ENCODE results near the gene BEAN1. TPM values are rescaled to one million over a fixed set of nuclear protein-coding genes. Genes with fewer than 3 reads are reported as not detected.

Gene BEAN1
- total RNA-seq, 1 donor: 0.36 TPM

DNA sequence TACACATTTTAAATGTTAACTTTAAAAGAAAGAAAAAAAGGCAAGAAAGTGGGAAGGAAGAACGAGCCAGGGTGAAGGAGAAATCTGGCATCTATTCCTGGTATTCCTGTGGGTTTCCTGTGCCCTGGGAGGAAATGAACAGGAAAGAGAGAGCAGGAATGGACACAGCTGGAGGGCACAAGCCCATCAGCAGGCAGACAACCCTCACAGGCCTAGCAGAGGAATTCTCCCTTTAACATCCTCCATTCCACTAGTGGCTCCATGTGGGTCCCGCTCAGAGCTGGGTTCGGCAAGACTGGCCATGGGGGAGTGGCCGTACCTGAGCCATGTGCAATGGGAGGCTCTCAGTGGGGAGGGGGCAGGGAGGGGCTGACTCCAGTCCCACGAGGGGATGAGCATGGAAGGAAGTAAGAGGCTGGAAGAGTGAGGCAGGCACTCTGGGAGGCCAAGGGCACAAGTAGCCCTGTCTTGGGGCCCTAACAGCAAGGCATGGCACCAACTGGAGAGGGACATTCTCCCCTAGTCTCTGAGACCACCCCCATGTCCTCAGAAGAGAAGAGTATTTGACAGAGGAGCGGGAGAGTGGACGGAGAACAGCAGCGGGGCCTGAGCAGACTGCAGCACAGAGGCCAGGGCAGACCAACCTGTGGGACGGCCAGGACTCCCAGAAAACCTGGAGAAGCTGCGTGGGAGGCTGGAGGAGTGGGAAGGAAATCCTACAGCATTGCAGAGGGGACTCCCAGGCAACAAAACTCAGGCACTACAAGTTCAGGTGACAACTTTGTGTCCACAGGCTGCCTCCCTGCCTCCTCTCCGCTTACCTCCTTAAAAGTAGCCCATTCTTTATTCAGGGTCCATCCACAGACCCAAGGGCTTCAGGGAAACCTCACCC is 92.6 kb downstream of the BEAN1 start:
- TF ChIP-seq, protein P1, sequence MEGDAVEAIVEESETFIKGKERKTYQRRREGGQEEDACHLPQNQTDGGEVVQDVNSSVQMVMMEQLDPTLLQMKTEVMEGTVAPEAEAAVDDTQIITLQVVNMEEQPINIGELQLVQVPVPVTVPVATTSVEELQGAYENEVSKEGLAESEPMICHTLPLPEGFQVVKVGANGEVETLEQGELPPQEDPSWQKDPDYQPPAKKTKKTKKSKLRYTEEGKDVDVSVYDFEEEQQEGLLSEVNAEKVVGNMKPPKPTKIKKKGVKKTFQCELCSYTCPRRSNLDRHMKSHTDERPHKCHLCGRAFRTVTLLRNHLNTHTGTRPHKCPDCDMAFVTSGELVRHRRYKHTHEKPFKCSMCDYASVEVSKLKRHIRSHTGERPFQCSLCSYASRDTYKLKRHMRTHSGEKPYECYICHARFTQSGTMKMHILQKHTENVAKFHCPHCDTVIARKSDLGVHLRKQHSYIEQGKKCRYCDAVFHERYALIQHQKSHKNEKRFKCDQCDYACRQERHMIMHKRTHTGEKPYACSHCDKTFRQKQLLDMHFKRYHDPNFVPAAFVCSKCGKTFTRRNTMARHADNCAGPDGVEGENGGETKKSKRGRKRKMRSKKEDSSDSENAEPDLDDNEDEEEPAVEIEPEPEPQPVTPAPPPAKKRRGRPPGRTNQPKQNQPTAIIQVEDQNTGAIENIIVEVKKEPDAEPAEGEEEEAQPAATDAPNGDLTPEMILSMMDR (IDR thresholded peaks at IDR 0.05; ENCODE audit: extremely low read depth, low read depth, low read length): no peak
- peak; percentile 8 for DNase-seq (ENCODE audit: insufficient read length, low spot score, missing footprints)
- no peaks in the 10 kb centered on the region for H3K9me3 ChIP-seq (ENCODE audit: low read depth, low read length)
- H3K27me3 ChIP-seq (ENCODE audit: insufficient read depth, low read length): no peaks in the 10 kb centered on the region
- no peak overlapping the region for H2AFZ ChIP-seq (ENCODE audit: low read length)
- no peak overlapping the region for H3K27ac ChIP-seq (ENCODE audit: low read depth, low read length)
- H3K4me1 ChIP-seq (ENCODE audit: insufficient read depth, low read length): peaks cover 37% of the 10 kb centered on the region
- peaks cover 2% of the 10 kb centered on the region for H3K79me2 ChIP-seq (ENCODE audit: insufficient read depth, low read length)
- peaks cover 2% of the 10 kb centered on the region for H4K20me1 ChIP-seq (ENCODE audit: insufficient read depth, low read length)
- H3K36me3 ChIP-seq (ENCODE audit: insufficient read depth, low read length): peaks cover 3% of the 10 kb centered on the region
- no peak overlapping the region for H3K4me3 ChIP-seq (ENCODE audit: insufficient read depth, low read length)
- H3K4me2 ChIP-seq (ENCODE audit: insufficient read depth, low read length): no peak overlapping the region

DNA sequence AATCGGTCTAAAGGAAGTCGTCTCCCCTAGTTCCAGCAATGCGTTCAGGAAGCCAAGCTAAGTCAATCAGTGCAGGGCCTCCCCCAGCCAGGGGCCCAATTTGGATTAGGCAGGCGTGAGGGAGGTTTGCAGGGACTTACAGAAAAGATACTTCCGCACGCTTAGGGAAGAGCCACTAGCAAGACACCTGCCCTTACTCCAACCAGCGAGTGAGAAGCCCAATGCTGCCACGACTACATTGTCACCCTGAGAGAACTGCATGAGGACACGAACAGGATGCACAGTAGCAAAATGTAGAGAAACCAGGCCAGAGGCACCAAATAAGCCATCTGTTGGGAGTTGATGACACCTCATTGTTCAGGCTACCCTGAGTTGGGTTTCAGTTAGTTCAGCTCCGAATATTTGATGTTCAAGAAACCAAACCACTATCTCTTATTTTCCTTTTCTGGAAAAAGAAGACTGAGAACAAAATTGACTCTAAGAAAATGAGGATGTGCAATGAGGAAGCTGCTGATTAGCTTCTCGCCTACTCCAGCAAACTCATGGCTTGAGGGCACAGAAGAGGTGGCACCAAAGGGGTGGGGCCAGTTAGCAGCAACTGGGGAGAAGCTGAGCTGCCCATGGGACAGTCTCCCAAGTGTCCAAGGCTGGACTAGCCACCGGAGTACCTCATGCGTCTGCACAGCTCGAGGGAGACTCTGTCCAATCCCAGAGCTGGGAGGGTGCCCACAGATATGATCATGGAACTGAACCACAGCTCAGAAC is 93.5 kb downstream of the BEAN1 start:
- peak; percentile 11 for DNase-seq (ENCODE audit: insufficient read length, low spot score, missing footprints)
- H2AFZ ChIP-seq (ENCODE audit: low read length): no peak overlapping the region
- peaks cover 10% of the 10 kb centered on the region for H3K36me3 ChIP-seq (ENCODE audit: insufficient read depth, low read length)
- H3K4me3 ChIP-seq (ENCODE audit: insufficient read depth, low read length): no peak overlapping the region
- peaks cover 2% of the 10 kb centered on the region for H3K79me2 ChIP-seq (ENCODE audit: insufficient read depth, low read length)
- no peaks in the 10 kb centered on the region for H3K27me3 ChIP-seq (ENCODE audit: insufficient read depth, low read length)
- H3K9me3 ChIP-seq (ENCODE audit: low read depth, low read length): no peaks in the 10 kb centered on the region
- peaks cover 37% of the 10 kb centered on the region for H3K4me1 ChIP-seq (ENCODE audit: insufficient read depth, low read length)
- no peak overlapping the region for H3K4me2 ChIP-seq (ENCODE audit: insufficient read depth, low read length)
- peaks cover 2% of the 10 kb centered on the region for H4K20me1 ChIP-seq (ENCODE audit: insufficient read depth, low read length)
- H3K27ac ChIP-seq (ENCODE audit: low read depth, low read length): no peak overlapping the region
- TF ChIP-seq, protein P1 (IDR thresholded peaks at IDR 0.05; ENCODE audit: extremely low read depth, low read depth, low read length): no peak

DNA sequence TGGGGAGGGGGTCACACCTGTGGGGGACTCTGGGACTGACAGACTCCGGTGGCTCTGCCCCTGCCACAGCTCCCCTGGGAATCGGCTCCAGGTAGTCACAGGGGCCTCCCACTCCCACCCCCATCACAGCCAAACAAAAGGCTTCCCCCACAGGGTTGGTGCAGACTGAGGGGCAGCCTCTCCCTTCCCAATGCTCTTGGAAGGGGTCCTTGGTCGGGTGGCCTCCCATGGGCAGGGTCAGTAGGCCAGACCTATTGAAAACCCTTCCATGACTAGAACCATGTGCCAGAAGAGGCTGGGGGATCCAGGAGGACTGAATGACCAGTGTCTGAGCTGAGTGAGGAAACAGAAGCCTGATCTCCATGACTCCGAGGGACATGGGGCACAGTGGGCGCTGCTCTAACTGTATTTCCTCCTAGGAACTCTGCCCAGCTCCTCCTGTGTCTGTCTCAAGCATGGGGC is 94.2 kb downstream of the BEAN1 start:
- Histone ChIP-seq H2AFZ (ENCODE audit: low read length) (no peak overlapping the region), H3K36me3 (ENCODE audit: insufficient read depth, low read length) (peaks cover 10% of the 10 kb centered on the region), H4K20me1 (ENCODE audit: insufficient read depth, low read length) (peaks cover 2% of the 10 kb centered on the region), H3K9me3 (ENCODE audit: low read depth, low read length) (no peaks in the 10 kb centered on the region), H3K4me1 (ENCODE audit: insufficient read depth, low read length) (peaks cover 31% of the 10 kb centered on the region), H3K27ac (ENCODE audit: low read depth, low read length) (peak overlapping the region; percentile 40), H3K4me2 (ENCODE audit: insufficient read depth, low read length) (peak overlapping the region; percentile 44), H3K4me3 (ENCODE audit: insufficient read depth, low read length) (no peak overlapping the region), H3K27me3 (ENCODE audit: insufficient read depth, low read length) (no peaks in the 10 kb centered on the region), H3K79me2 (ENCODE audit: insufficient read depth, low read length) (peaks cover 2% of the 10 kb centered on the region)
- TF ChIP-seq, protein P1 (IDR thresholded peaks at IDR 0.05; ENCODE audit: extremely low read depth, low read depth, low read length): no peak
- DNase-seq (ENCODE audit: insufficient read length, low spot score, missing footprints): no peak

All from osteoblast (primary cell).